HG03571 (cell line): ENCODE results near the gene CLASP1.

Source experiments
- ATAC-seq: cut with Tn5 transposase; IDR thresholded peaks from one replicate; pipeline ENCODE4 v1.9.1; 2021; ENCODE audit not compliant: unreplicated experiment

The CLASP1 gene

GRCh38 chr2:121429927-121430520, 219.2 kb downstream of the CLASP1 start:
- no peak for ATAC-seq

DNA sequence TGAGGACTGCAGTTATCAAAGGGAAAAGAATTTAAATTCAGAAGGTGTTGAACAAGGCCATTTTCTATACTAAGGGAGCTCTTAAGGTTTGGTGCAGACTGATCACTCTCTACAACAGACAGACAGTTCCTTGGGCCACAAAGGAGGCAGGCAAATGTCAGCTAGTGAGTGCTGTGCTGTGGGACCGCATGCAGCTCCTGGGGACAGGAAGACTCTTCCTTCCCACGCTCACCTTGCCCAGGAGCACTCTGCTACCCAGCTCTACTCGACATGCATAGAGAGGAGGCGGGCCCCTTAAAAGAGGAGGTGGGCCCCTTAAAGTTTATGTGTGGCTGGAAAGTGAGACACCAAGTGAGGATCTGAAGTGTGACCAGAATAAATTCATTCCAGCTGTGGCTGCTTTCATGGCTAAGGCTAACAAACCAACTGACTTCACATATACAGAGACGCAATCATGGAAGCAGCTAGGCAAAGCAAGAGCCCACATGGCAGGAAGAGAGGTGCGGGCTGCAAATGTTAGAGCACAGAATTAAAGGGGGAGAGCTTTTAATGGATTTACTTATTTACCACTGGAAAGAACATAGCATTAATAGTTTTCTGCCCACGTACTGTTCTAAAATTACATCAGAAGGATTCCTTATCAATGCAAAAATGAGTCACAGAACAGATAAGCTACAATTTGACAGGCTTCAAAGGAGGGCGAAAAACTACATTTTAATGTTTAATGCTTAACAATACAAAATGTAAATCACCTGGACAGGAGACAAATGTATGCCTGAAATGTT, 220.0 kb downstream of the CLASP1 start:
- no peak for ATAC-seq

GRCh38 chr2:121427187-121427689, 222.0 kb downstream of the CLASP1 start:
- ATAC-seq = no peak

- no peak for ATAC-seq
Observed at GRCh38 chr2:121420486-121420885, 228.8 kb downstream of the CLASP1 start.

DNA sequence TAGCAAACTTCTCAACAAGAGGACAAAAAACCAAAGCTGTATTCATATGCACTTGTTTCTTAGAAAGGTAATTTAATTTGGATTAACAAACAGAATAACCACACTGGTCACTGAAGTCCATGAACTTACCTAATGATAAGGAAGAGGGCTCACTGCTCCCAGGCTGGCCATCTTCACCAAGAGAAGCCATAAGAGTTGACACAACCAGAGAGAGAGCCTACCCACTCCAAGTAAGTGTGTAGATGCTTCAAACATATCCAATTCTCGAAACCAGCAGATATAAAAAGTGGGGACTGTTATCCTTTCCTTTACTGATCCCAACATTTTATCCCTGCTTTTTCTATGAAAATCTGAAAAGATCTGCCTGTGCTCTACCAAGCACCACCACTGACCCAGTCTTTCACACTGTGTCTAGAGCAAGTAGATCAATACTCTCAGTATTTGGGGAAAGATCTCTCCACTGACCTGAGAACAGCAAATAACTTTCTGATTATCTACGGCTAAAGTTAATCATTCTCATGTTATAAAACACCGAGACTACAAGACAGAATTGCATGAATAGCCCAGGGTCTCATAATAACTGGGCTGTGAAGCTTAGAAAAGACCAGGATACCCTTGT, 230.1 kb downstream of the CLASP1 start:
- ATAC-seq = no peak

- no peak for ATAC-seq
Observed at GRCh38 chr2:121418494-121419058, 230.7 kb downstream of the CLASP1 start.

GRCh38 chr2:121417826-121418225, 231.4 kb downstream of the CLASP1 start:
- ATAC-seq = no peak

GRCh38 chr2:121415727-121416126, 233.5 kb downstream of the CLASP1 start:
- no peak for ATAC-seq

DNA sequence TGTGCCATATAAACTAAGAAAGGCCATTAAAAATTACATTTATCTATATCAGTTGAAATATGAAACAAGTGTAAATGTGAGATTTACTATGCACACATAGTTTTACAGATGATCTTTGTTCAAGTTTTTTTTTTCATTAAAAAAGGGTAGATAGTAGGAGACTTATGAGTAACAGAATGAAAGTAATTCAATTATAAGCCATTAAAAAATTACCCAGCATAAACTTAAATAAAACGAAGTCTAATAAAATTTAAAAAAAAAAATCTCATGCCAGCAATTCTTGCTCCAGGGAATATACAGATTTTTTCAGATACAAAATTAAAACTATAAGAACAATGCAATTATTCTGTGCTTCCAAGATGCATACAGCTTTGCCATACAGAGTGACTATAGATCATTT, 236.9 kb downstream of the CLASP1 start:
- no peak for ATAC-seq

GRCh38 chr2:121409966-121410365, 239.3 kb downstream of the CLASP1 start:
- no peak for ATAC-seq

DNA sequence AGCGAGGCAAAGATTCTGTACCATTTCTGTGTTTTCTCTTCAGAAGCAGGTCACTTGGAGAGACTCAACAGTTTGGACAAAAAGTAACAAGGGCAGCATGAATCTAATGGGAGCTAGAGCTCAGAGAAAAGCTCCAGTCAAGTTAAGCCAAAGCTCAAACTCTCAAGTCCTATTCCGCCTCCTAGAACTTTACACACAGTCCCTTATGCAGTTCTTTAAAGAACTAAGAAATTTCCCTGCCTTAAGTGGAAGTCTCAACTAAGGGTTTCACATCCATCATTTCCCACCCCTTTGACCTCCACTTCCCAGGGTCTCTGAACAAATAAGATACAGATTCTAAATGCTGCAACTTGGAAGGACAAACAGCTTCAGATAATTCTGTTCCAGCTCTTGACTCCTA, 239.9 kb downstream of the CLASP1 start:
- no peak for ATAC-seq

DNA sequence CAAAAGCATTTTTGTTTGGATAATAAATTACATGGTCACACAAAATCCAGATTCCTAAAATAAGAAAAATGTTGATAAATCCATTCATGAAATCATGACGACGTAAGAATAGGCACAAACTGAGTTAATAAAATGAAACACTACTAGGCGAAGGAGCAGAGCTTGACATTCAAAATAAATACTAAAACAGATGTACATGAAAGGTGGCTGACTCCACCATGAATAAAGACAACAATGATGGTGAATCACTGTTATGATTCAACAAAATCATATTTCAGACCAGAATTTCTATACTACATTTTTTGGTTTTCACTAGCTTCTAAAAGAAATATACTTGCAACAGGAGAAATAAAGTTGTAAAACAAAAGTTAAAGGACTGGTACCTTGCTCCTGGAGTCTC, 240.6 kb downstream of the CLASP1 start:
- no peak for ATAC-seq

DNA sequence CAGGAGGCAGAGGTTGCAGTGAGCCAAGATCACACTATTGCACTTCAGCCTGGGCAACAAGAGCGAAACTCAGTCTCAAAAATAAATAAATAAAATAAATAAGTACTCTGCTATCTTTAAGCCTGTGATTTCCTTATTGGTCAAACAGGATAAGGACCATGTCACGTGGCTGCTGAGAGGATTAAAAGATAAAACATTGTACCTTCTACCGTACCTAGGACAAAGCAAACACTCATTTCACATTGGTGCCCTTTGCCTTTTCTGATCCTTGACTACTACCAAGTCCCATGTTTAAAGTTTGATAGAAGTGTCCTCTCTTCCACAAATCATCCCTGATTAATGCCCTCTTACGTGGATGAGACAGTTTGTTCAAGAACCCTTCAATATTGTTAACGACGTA, 244.0 kb downstream of the CLASP1 start:
- ATAC-seq = no peak

- ATAC-seq = no peak
Observed at GRCh38 chr2:121400201-121400600, 249.1 kb downstream of the CLASP1 start.

DNA sequence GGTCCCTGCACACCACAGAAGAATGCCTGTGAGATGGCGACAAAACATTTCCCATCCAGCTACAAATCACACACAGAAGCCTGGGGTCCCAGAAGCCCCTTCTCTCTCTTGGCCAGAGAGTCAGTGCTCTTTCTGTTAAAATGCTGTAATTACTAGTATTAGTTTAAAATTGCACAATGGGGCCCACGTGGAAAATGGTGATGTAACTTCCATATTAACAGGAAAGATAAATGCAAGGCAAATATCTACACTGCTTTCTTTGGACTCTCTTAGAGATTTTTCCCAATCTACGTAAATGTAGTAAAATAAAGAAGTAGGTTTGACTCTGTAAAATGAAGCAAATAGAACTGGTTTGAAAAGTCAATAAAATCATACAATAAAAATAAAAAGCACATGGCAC, 250.4 kb downstream of the CLASP1 start:
- ATAC-seq = no peak

- ATAC-seq = no peak
Observed at GRCh38 chr2:121390082-121390692, 259.1 kb downstream of the CLASP1 start.

GRCh38 chr2:121388371-121388770, 260.9 kb downstream of the CLASP1 start:
- no peak for ATAC-seq

DNA sequence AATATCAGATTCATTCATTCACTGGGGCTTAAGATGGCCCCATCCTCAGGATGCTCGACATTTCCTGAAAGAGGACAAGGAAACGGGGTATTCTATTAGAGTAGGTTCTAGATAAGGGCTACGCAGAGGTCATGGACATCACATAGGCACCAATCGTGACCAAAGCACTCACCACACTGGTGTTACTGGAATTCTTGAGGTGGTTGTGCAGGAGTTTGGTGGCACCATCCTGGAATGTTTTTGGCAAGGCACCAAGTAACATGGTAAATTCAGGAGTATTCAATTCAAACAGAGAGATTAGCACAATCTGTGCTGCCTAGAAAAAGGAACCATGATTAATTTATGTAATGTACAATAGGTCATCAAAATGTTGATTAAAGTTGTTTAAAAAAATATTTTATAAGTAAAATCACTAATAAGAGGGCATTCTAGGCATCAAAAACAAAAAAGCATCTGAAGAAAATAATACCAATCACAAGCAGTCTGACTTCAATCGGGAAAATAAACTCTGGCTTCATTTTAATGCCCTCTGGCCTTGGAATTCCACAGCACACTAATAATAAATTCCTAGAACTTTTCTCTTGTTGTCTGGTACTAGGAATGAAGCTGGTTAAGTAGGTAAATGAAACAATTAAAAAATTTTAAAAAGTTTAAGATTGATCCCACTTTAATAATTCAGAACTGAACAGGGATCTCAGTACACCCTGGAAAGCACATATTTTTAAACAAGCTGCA, 261.5 kb downstream of the CLASP1 start:
- ATAC-seq = no peak

DNA sequence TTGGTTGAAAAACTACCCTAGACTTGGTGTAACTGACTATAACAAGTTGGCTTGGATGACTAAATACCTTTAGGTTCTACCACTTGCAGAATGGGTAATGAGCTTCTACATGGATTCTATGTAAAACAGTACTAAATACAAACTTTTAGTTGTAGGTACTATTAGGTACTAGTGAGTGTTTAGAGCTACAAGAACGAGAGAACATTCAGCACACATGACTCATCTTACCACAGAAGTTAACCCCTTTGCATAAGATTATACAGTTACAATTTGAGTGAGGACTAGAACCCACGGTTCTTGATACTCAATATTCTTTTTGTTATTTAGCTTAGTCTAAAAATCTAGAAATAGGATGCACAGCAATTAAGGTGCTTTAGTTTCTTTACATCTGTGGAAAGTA, 262.6 kb downstream of the CLASP1 start:
- no peak for ATAC-seq

DNA sequence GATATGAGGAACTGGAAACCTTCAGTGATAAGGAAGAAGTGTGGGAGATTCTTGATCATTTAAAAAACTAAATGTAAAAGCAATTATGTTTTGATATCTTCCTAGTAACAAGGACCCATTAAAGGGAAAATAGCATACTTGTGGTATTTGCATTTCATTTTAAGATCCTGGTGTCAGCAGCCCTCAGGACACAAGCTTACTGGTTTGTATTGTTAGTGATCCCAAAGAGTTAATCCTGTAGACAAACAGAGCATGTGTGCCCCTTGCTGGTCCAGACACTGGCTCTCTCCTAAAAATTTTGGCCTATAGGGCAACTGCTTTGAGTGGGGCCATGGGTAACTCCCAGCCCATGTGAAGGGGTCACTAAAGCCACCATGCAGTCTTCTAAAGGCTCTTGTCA, 263.2 kb downstream of the CLASP1 start:
- ATAC-seq = no peak

DNA sequence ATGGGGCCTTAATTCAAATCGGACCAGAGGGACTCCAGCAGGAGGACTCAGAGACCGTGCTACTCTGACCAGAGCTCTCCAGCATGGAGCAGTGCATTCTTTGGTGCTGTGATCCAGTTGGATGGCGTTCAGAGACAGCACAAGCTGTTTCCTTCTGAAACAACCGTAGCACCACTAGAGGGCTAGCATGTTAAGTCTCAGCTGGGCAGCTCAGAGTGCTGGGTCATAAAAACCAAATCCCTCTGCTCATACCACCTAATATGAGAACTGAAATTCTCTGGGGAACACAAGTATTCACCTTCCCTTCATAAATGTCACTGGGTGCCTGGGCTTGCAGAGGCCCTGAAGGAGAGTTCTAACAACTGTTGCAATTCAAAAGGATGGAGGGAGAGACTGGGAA, 266.5 kb downstream of the CLASP1 start:
- no peak for ATAC-seq
